WERI-Rb-1 (cell line): ENCODE data around the gene BRD8.

Experiments
- DNase-seq: peaks from one replicate; pipeline ENCODE4 v3.0.0-alpha.2; 2020
- H3K27ac ChIP-seq: fragments of 250-450 bp; sonication (Bioruptor Pico); 2 replicates; pipeline ENCODE4 v1.5.1; 2020; ENCODE audit warnings: mild to moderate bottlenecking, moderate library complexity
- H3K27me3 ChIP-seq: fragments of 250-450 bp; sonication (Bioruptor Pico); 2 replicates; pipeline ENCODE4 v1.5.1; 2021; ENCODE audit warnings: mild to moderate bottlenecking, low read depth, moderate library complexity; ENCODE audit not compliant: insufficient read depth, severe bottlenecking
- H3K36me3 ChIP-seq: fragments of 250-450 bp; sonication (Bioruptor Pico); 2 replicates; pipeline ENCODE4 v1.5.1; 2020; ENCODE audit warnings: mild to moderate bottlenecking, moderate library complexity
- H3K4me3 ChIP-seq: 2 replicates; pipeline ENCODE4 v1.5.1; 2011; ENCODE audit warnings: low read depth, mild to moderate bottlenecking, control low read depth, low read length
- H3K9me3 ChIP-seq: fragments of 250-450 bp; sonication (Bioruptor Pico); 2 replicates; pipeline ENCODE4 v1.5.1; 2021; ENCODE audit warnings: mild to moderate bottlenecking, moderate library complexity; ENCODE audit not compliant: severe bottlenecking
- TF ChIP-seq, protein P1 (sequence below): IDR thresholded peaks from 2 replicates; pipeline ENCODE4 v1.5.1; 2011; ENCODE audit warnings: low read depth, mild to moderate bottlenecking, control low read depth, inconsistent platforms, low read length

Gene BRD8, protein sequence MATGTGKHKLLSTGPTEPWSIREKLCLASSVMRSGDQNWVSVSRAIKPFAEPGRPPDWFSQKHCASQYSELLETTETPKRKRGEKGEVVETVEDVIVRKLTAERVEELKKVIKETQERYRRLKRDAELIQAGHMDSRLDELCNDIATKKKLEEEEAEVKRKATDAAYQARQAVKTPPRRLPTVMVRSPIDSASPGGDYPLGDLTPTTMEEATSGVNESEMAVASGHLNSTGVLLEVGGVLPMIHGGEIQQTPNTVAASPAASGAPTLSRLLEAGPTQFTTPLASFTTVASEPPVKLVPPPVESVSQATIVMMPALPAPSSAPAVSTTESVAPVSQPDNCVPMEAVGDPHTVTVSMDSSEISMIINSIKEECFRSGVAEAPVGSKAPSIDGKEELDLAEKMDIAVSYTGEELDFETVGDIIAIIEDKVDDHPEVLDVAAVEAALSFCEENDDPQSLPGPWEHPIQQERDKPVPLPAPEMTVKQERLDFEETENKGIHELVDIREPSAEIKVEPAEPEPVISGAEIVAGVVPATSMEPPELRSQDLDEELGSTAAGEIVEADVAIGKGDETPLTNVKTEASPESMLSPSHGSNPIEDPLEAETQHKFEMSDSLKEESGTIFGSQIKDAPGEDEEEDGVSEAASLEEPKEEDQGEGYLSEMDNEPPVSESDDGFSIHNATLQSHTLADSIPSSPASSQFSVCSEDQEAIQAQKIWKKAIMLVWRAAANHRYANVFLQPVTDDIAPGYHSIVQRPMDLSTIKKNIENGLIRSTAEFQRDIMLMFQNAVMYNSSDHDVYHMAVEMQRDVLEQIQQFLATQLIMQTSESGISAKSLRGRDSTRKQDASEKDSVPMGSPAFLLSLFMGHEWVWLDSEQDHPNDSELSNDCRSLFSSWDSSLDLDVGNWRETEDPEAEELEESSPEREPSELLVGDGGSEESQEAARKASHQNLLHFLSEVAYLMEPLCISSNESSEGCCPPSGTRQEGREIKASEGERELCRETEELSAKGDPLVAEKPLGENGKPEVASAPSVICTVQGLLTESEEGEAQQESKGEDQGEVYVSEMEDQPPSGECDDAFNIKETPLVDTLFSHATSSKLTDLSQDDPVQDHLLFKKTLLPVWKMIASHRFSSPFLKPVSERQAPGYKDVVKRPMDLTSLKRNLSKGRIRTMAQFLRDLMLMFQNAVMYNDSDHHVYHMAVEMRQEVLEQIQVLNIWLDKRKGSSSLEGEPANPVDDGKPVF

GRCh38 chr5:138178516-138179276 lies at the start of gene BRD8, which contains the start of gene KIF20A:
TSS of gene BRD8 (minus strand) at chr5:138178630. CDS start at chr5:138178614, 16 bp downstream.
TSS of gene KIF20A (plus strand) at chr5:138179112. CDS start at chr5:138179681, 569 bp downstream.
- DNase-seq = peak; percentile 98
- peak within 1 kb of the TSS; percentile 99 for H3K27ac ChIP-seq
- TF ChIP-seq, protein P1, sequence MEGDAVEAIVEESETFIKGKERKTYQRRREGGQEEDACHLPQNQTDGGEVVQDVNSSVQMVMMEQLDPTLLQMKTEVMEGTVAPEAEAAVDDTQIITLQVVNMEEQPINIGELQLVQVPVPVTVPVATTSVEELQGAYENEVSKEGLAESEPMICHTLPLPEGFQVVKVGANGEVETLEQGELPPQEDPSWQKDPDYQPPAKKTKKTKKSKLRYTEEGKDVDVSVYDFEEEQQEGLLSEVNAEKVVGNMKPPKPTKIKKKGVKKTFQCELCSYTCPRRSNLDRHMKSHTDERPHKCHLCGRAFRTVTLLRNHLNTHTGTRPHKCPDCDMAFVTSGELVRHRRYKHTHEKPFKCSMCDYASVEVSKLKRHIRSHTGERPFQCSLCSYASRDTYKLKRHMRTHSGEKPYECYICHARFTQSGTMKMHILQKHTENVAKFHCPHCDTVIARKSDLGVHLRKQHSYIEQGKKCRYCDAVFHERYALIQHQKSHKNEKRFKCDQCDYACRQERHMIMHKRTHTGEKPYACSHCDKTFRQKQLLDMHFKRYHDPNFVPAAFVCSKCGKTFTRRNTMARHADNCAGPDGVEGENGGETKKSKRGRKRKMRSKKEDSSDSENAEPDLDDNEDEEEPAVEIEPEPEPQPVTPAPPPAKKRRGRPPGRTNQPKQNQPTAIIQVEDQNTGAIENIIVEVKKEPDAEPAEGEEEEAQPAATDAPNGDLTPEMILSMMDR = no peak
- peak within 1 kb of the TSS; percentile 91 for H3K4me3 ChIP-seq
- no peaks in the 10 kb centered on the region for H3K27me3 ChIP-seq
- H3K36me3 ChIP-seq = peaks cover 67% of the 10 kb centered on the region
- no peaks in the 10 kb centered on the region for H3K9me3 ChIP-seq

DNA sequence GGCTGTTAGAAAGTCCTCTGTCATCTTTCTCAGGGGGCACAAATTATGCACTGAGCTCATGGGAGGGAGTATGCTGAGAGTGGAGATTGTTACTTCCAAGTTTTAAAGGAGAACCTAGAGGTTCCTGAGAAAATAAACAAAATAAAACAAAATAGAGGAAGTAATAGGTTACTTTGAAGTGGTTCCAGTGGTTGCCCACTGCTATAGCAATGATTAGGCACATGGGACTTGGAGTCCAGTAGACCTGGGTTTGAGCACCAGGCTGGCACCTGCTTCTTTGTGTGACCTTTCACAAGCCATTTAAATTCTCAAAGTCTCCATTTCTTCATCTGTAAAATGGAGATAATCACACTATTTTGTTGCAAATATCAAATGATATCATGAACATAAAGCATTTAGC lies 48.5 kb upstream of the BRD8 start:
- Histone ChIP-seq H3K9me3 (no peaks in the 10 kb centered on the region), H3K27ac (no peak overlapping the region), H3K4me3 (no peak overlapping the region), H3K27me3 (no peaks in the 10 kb centered on the region), H3K36me3 (no peaks in the 10 kb centered on the region)
- TF ChIP-seq, protein P1 = no peak
- DNase-seq = no peak

DNA sequence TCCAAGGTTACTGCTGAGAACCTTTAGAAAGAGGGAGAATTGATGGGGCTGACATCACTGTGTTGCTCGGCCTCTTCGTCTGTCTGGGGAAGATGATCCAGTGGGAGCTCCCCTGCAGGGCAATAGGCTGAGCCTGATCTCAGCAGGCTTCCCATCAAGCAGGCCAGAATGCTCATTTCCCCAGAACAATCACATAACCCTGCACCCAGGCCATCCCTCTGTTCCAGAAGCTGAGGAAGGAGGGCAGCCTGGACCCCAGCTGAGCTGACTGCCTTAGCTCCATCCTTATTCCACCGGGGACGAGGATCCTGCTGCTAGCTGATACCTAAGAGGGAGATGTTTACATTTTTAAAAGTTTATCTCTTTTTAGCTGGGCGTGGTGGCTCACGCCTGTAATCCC lies 46.3 kb upstream of the BRD8 start:
- Histone ChIP-seq H3K27me3 (no peaks in the 10 kb centered on the region), H3K9me3 (no peaks in the 10 kb centered on the region), H3K27ac (no peak overlapping the region), H3K36me3 (no peaks in the 10 kb centered on the region), H3K4me3 (no peak overlapping the region)
- DNase-seq = no peak
- TF ChIP-seq, protein P1 = no peak

DNA sequence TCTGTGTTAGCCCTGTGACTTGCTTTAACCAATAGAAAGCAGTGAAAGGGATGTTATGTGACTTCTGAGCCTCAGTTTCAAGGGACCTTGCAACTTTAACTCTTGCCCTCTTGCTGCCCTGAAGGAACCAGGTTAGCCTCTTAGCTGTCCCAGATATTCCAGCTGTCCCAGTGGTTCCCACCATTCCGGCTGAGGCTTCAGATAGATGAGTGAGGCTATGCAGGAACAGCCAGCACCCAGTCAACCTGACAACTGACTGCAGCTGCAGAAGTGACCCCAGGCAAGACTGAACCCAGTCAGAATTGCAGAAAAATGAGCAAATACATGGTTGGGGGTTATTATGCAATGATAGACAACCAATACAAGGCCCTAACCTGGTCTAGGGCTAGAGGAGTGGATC lies 45.1 kb upstream of the BRD8 start:
- DNase-seq = no peak
- no peaks in the 10 kb centered on the region for H3K36me3 ChIP-seq
- TF ChIP-seq, protein P1 = no peak
- no peak overlapping the region for H3K27ac ChIP-seq
- no peak overlapping the region for H3K4me3 ChIP-seq
- H3K9me3 ChIP-seq = no peaks in the 10 kb centered on the region
- no peaks in the 10 kb centered on the region for H3K27me3 ChIP-seq

GRCh38 chr5:138216799-138217198 lies 38.4 kb upstream of the BRD8 start:
- TF ChIP-seq, protein P1 = no peak
- Histone ChIP-seq H3K4me3 (no peak overlapping the region), H3K9me3 (no peaks in the 10 kb centered on the region), H3K27me3 (no peaks in the 10 kb centered on the region), H3K36me3 (0 out of 2 replicates have a peak, but pooled peaks cover 3% of the 10 kb centered on the region), H3K27ac (no peak overlapping the region)
- no peak for DNase-seq
